ENCODE measurements around the gene BCAR1.

BCAR1 gene

GRCh38 chr16:75204410-75204758 lies 47.0 kb downstream of the BCAR1 start:
- H3K27me3 ChIP-seq (ENCODE audit: insufficient read depth, low read length, poor library complexity), result no peaks in the 10 kb centered on the region
- H3K79me2 ChIP-seq (ENCODE audit: insufficient read depth, low read length), result no peaks in the 10 kb centered on the region
- H4K20me1 ChIP-seq (ENCODE audit: insufficient read depth, low read length), result no peaks in the 10 kb centered on the region
- H3K4me3 ChIP-seq (ENCODE audit: low read depth in 1 of 2, low read length in 2 of 2), result no peak overlapping the region
- no peak for DNase-seq
- no peak overlapping the region for H2AFZ ChIP-seq (ENCODE audit: low read depth, low read length)
- H3K27ac ChIP-seq (ENCODE audit: low read length), result no peak overlapping the region
- ATAC-seq (ENCODE audit: insufficient read depth, low read depth), result no peak
- no peak overlapping the region for H3K4me2 ChIP-seq (ENCODE audit: insufficient read depth, low read length)
- no peaks in the 10 kb centered on the region for H3K9me3 ChIP-seq (ENCODE audit: insufficient read depth, low read length, severe bottlenecking)
- no peaks in the 10 kb centered on the region for H3K36me3 ChIP-seq (ENCODE audit: insufficient read depth, low read length)
- H3K9ac ChIP-seq (ENCODE audit: low read depth, low read length), result no peak overlapping the region
- H3K4me1 ChIP-seq (ENCODE audit: insufficient read depth, low read length), result peaks cover 3% of the 10 kb centered on the region
- no peak for TF ChIP-seq EZH2 (IDR thresholded peaks at IDR 0.05; ENCODE audit: borderline replicate concordance, low read depth, low read length, severe bottlenecking)
- no peak for TF ChIP-seq CTCF (IDR thresholded peaks at IDR 0.05; ENCODE audit: borderline replicate concordance, extremely low read depth, low read length, poor library complexity, severe bottlenecking)

- no peak overlapping the region for H3K9ac ChIP-seq (ENCODE audit: low read depth, low read length)
- H3K27me3 ChIP-seq (ENCODE audit: insufficient read depth, low read length, poor library complexity), result no peaks in the 10 kb centered on the region
These were observed 47.6 kb downstream of the BCAR1 start for GRCh38 chr16:75203667-75204409.

GRCh38 chr16:75203096-75203495 lies 48.3 kb downstream of the BCAR1 start:
- no peaks in the 10 kb centered on the region for H3K9me3 ChIP-seq (ENCODE audit: insufficient read depth, low read length, severe bottlenecking)
- no peak overlapping the region for H3K4me2 ChIP-seq (ENCODE audit: insufficient read depth, low read length)
- no peaks in the 10 kb centered on the region for H3K79me2 ChIP-seq (ENCODE audit: insufficient read depth, low read length)
- H3K4me1 ChIP-seq (ENCODE audit: insufficient read depth, low read length), result peaks cover 4% of the 10 kb centered on the region
- TF ChIP-seq CTCF (IDR thresholded peaks at IDR 0.05; ENCODE audit: borderline replicate concordance, extremely low read depth, low read length, poor library complexity, severe bottlenecking), result no peak
- no peak for TF ChIP-seq EZH2 (IDR thresholded peaks at IDR 0.05; ENCODE audit: borderline replicate concordance, low read depth, low read length, severe bottlenecking)
- no peaks in the 10 kb centered on the region for H4K20me1 ChIP-seq (ENCODE audit: insufficient read depth, low read length)
- H3K4me3 ChIP-seq (ENCODE audit: low read depth in 1 of 2, low read length in 2 of 2), result no peak overlapping the region
- no peak overlapping the region for H3K27ac ChIP-seq (ENCODE audit: low read length)
- H2AFZ ChIP-seq (ENCODE audit: low read depth, low read length), result no peak overlapping the region
- DNase-seq (no peak), ATAC-seq (ENCODE audit: insufficient read depth, low read depth) (no peak)
- no peaks in the 10 kb centered on the region for H3K36me3 ChIP-seq (ENCODE audit: insufficient read depth, low read length)
- no peaks in the 10 kb centered on the region for H3K27me3 ChIP-seq (ENCODE audit: insufficient read depth, low read length, poor library complexity)
- no peak overlapping the region for H3K9ac ChIP-seq (ENCODE audit: low read depth, low read length)

More at GRCh38 chr16:75203667-75204409, 47.6 kb downstream of the BCAR1 start:
- H3K4me2 ChIP-seq (ENCODE audit: insufficient read depth, low read length), result no peak overlapping the region
- H2AFZ ChIP-seq (ENCODE audit: low read depth, low read length), result no peak overlapping the region
- H3K79me2 ChIP-seq (ENCODE audit: insufficient read depth, low read length), result no peaks in the 10 kb centered on the region
- no peak for TF ChIP-seq EZH2 (IDR thresholded peaks at IDR 0.05; ENCODE audit: borderline replicate concordance, low read depth, low read length, severe bottlenecking)
- TF ChIP-seq CTCF (IDR thresholded peaks at IDR 0.05; ENCODE audit: borderline replicate concordance, extremely low read depth, low read length, poor library complexity, severe bottlenecking), result no peak
- no peak for ATAC-seq (ENCODE audit: insufficient read depth, low read depth)
- H4K20me1 ChIP-seq (ENCODE audit: insufficient read depth, low read length), result no peaks in the 10 kb centered on the region
- no peak for DNase-seq
- H3K36me3 ChIP-seq (ENCODE audit: insufficient read depth, low read length), result no peaks in the 10 kb centered on the region
- H3K27ac ChIP-seq (ENCODE audit: low read length), result no peak overlapping the region
- peaks cover 4% of the 10 kb centered on the region for H3K4me1 ChIP-seq (ENCODE audit: insufficient read depth, low read length)
- no peaks in the 10 kb centered on the region for H3K9me3 ChIP-seq (ENCODE audit: insufficient read depth, low read length, severe bottlenecking)
- no peak overlapping the region for H3K4me3 ChIP-seq (ENCODE audit: low read depth in 1 of 2, low read length in 2 of 2)

Measured in DND-41 (cell line).